IPS-18a (cell line): ENCODE data around the gene SCN2B.

ENCODE experiments used
- H3K27ac ChIP-seq: one replicate; pipeline ENCODE4 v1.5.1; 2013; ENCODE audit warnings: low read length
- H3K27me3 ChIP-seq: one replicate; pipeline ENCODE4 v1.6.1; 2013; ENCODE audit warnings: mild to moderate bottlenecking, low read length; ENCODE audit not compliant: control insufficient read depth, insufficient read depth
- H3K36me3 ChIP-seq: one replicate; pipeline ENCODE4 v1.6.1; 2013; ENCODE audit warnings: low read depth, low read length; ENCODE audit not compliant: control insufficient read depth
- H3K4me1 ChIP-seq: one replicate; pipeline ENCODE4 v1.6.1; 2013; ENCODE audit warnings: low read depth, low read length; ENCODE audit not compliant: control insufficient read depth
- H3K4me3 ChIP-seq: one replicate; pipeline ENCODE4 v1.5.1; 2013; ENCODE audit warnings: low read length
- H3K9ac ChIP-seq: one replicate; pipeline ENCODE4 v1.6.1; 2013; ENCODE audit warnings: mild to moderate bottlenecking, low read length, moderate library complexity
- H3K9me3 ChIP-seq: one replicate; pipeline ENCODE4 v1.6.1; 2013; ENCODE audit warnings: low read depth, low read length; ENCODE audit not compliant: control insufficient read depth

SCN2B gene

GRCh38 chr11:118175993-118176777, at the start of gene SCN2B:
TSS of gene SCN2B (minus strand) at chr11:118176639. CDS start at chr11:118176431, 208 bp downstream.
- H3K36me3 ChIP-seq = no peaks in the 10 kb centered on the region
- peak within 1 kb of the TSS; percentile 78 for H3K4me3 ChIP-seq
- no peaks in the 10 kb centered on the region for H3K9me3 ChIP-seq
- H3K9ac ChIP-seq = peak within 1 kb of the TSS; percentile 14
- peaks cover 50% of the 10 kb centered on the region for H3K27me3 ChIP-seq
- H3K27ac ChIP-seq = no peak within 1 kb of the TSS
- peaks cover 17% of the 10 kb centered on the region for H3K4me1 ChIP-seq

- no peak within 1 kb of the TSS for H3K27ac ChIP-seq
- no peaks in the 10 kb centered on the region for H3K36me3 ChIP-seq
- no peaks in the 10 kb centered on the region for H3K4me1 ChIP-seq
- H3K9ac ChIP-seq = no peak within 1 kb of the TSS
- no peak within 1 kb of the TSS for H3K4me3 ChIP-seq
- H3K27me3 ChIP-seq = no peaks in the 10 kb centered on the region
- no peaks in the 10 kb centered on the region for H3K9me3 ChIP-seq
Observed at GRCh38 chr11:118224511-118225188, 48.2 kb upstream of the SCN2B start, which contains the start of gene JAML. TSS of gene JAML (minus strand) at chr11:118225011. CDS start at chr11:118214866, 10,145 bp downstream.

GRCh38 chr11:118223992-118224391, 47.6 kb upstream of the SCN2B start:
- no peak overlapping the region for H3K27ac ChIP-seq
- H3K27me3 ChIP-seq = no peaks in the 10 kb centered on the region
- H3K4me1 ChIP-seq = no peaks in the 10 kb centered on the region
- no peak overlapping the region for H3K9ac ChIP-seq
- no peak overlapping the region for H3K4me3 ChIP-seq
- H3K36me3 ChIP-seq = no peaks in the 10 kb centered on the region
- no peaks in the 10 kb centered on the region for H3K9me3 ChIP-seq

GRCh38 chr11:118223570-118223969, 47.1 kb upstream of the SCN2B start:
- Histone ChIP-seq H3K27me3 (no peaks in the 10 kb centered on the region), H3K4me3 (no peak overlapping the region), H3K9ac (no peak overlapping the region), H3K4me1 (no peaks in the 10 kb centered on the region), H3K36me3 (no peaks in the 10 kb centered on the region), H3K27ac (no peak overlapping the region), H3K9me3 (no peaks in the 10 kb centered on the region)

- Histone ChIP-seq H3K4me1 (no peaks in the 10 kb centered on the region), H3K27ac (no peak overlapping the region), H3K9me3 (no peaks in the 10 kb centered on the region), H3K27me3 (no peaks in the 10 kb centered on the region), H3K4me3 (no peak overlapping the region), H3K36me3 (no peaks in the 10 kb centered on the region), H3K9ac (no peak overlapping the region)
Observed at GRCh38 chr11:118222437-118222836, 46.0 kb upstream of the SCN2B start.

GRCh38 chr11:118221419-118221818, 45.0 kb upstream of the SCN2B start:
- Histone ChIP-seq H3K36me3 (no peaks in the 10 kb centered on the region), H3K9me3 (no peaks in the 10 kb centered on the region), H3K27me3 (no peaks in the 10 kb centered on the region), H3K4me3 (no peak overlapping the region), H3K27ac (no peak overlapping the region), H3K4me1 (no peaks in the 10 kb centered on the region), H3K9ac (no peak overlapping the region)

- no peaks in the 10 kb centered on the region for H3K27me3 ChIP-seq
- H3K36me3 ChIP-seq = no peaks in the 10 kb centered on the region
- H3K27ac ChIP-seq = no peak overlapping the region
- H3K9ac ChIP-seq = no peak overlapping the region
- no peak overlapping the region for H3K4me3 ChIP-seq
- no peaks in the 10 kb centered on the region for H3K9me3 ChIP-seq
- no peaks in the 10 kb centered on the region for H3K4me1 ChIP-seq
Observed at GRCh38 chr11:118219732-118220131, 43.3 kb upstream of the SCN2B start.

GRCh38 chr11:118219244-118219643, 42.8 kb upstream of the SCN2B start:
- Histone ChIP-seq H3K4me3 (no peak overlapping the region), H3K9ac (no peak overlapping the region), H3K4me1 (no peaks in the 10 kb centered on the region), H3K36me3 (no peaks in the 10 kb centered on the region), H3K27ac (no peak overlapping the region), H3K27me3 (no peaks in the 10 kb centered on the region), H3K9me3 (no peaks in the 10 kb centered on the region)

- Histone ChIP-seq H3K9ac (no peak overlapping the region), H3K4me3 (no peak overlapping the region), H3K36me3 (no peaks in the 10 kb centered on the region), H3K4me1 (peaks cover 9% of the 10 kb centered on the region), H3K27me3 (no peaks in the 10 kb centered on the region), H3K9me3 (no peaks in the 10 kb centered on the region), H3K27ac (no peak overlapping the region)
Observed at GRCh38 chr11:118217575-118217974, 41.1 kb upstream of the SCN2B start.

GRCh38 chr11:118216621-118217481, 40.4 kb upstream of the SCN2B start:
- Histone ChIP-seq H3K4me3 (no peak overlapping the region), H3K27me3 (no peaks in the 10 kb centered on the region), H3K9me3 (no peaks in the 10 kb centered on the region), H3K36me3 (no peaks in the 10 kb centered on the region), H3K4me1 (peaks cover 16% of the 10 kb centered on the region), H3K27ac (no peak overlapping the region), H3K9ac (no peak overlapping the region)

GRCh38 chr11:118215765-118216164, 39.3 kb upstream of the SCN2B start:
- no peak overlapping the region for H3K27ac ChIP-seq
- H3K4me3 ChIP-seq = no peak overlapping the region
- no peaks in the 10 kb centered on the region for H3K27me3 ChIP-seq
- no peaks in the 10 kb centered on the region for H3K36me3 ChIP-seq
- no peak overlapping the region for H3K9ac ChIP-seq
- H3K4me1 ChIP-seq = peaks cover 27% of the 10 kb centered on the region
- no peaks in the 10 kb centered on the region for H3K9me3 ChIP-seq
